OCI-LY7 (cell line): ENCODE results near the gene E2F3. TPM values are rescaled to one million over a fixed set of nuclear protein-coding genes. Genes with fewer than 3 reads are reported as not detected.

Experiments used
- BruUV-seq: library from RNA; stranded (reverse); fragments of 400-500 nt; replicated peaks from 2 replicates; lab custom pipeline; 2021; lab: Mats Ljungman, UMichigan
- CTCF ChIA-PET: fragments of 300-600 bp; sonication (Branson Sonifier 250); formaldehyde crosslinking; loops from one replicate; lab custom pipeline; 2022; ENCODE audit warnings: antibody characterized with exemption; ENCODE audit not compliant: unreplicated experiment; lab: Charles Lee
- POLR2A ChIA-PET: fragments of 300-600 bp; sonication (Branson Sonifier 250); formaldehyde crosslinking; loops from one replicate; lab custom pipeline; 2022; ENCODE audit warnings: antibody characterized with exemption; lab: Charles Lee
- DNase-seq: peaks from one replicate; pipeline ENCODE4 v3.0.0-alpha.2; 2015; ENCODE audit warnings: low spot score
- H2AFZ ChIP-seq: fragments of 200-600 bp; sonication (generic), shearing (Covaris generic); 2 replicates; pipeline ENCODE4 v1.6.1; 2014; ENCODE audit warnings: mild to moderate bottlenecking, antibody characterized with exemption, low read length, moderate library complexity
- H3K27ac ChIP-seq: fragments of 200-600 bp; sonication (generic); 2 replicates; pipeline ENCODE4 v1.5.1; 2014; ENCODE audit warnings: mixed run types, low read depth, mild to moderate bottlenecking, moderate library complexity, low read length, inconsistent platforms; ENCODE audit not compliant: poor library complexity, severe bottlenecking
- H3K36me3 ChIP-seq: fragments of 200-600 bp; sonication (generic); 2 replicates; pipeline ENCODE4 v1.6.1; 2014; ENCODE audit warnings: mild to moderate bottlenecking, antibody characterized with exemption, low read length, moderate library complexity, mixed read lengths; ENCODE audit not compliant: insufficient read depth
- H3K4me1 ChIP-seq: fragments of 200-600 bp; sonication (generic); 2 replicates; pipeline ENCODE4 v1.5.1; 2014; ENCODE audit warnings: mild to moderate bottlenecking, low read length; ENCODE audit not compliant: insufficient read depth, poor library complexity, severe bottlenecking
- H3K4me2 ChIP-seq: fragments of 200-600 bp; sonication (generic); 2 replicates; pipeline ENCODE4 v1.6.1; 2014; ENCODE audit warnings: mild to moderate bottlenecking, low read length
- H3K4me3 ChIP-seq: fragments of 200-600 bp; sonication (generic); 2 replicates; pipeline ENCODE4 v1.5.1; 2014; ENCODE audit warnings: mild to moderate bottlenecking, low read depth, low read length; ENCODE audit not compliant: poor library complexity, severe bottlenecking
- H3K79me2 ChIP-seq: fragments of 200-600 bp; sonication (generic); 2 replicates; pipeline ENCODE4 v1.6.1; 2016; ENCODE audit warnings: low read depth, mild to moderate bottlenecking, low read length, moderate library complexity, mixed read lengths; ENCODE audit not compliant: insufficient read depth
- H3K9me2 ChIP-seq: fragments of 200-600 bp; sonication (generic); 2 replicates; pipeline ENCODE4 v1.6.1; 2016; ENCODE audit warnings: mild to moderate bottlenecking, low read length, mixed read lengths; ENCODE audit not compliant: insufficient read depth
- H3K9me3 ChIP-seq: fragments of 200-600 bp; sonication (generic); 2 replicates; pipeline ENCODE4 v1.6.1; 2014; ENCODE audit warnings: mild to moderate bottlenecking, mixed run types, low read length, mixed read lengths
- H4K20me1 ChIP-seq: fragments of 200-600 bp; sonication (generic); 2 replicates; pipeline ENCODE4 v1.6.1; 2014; ENCODE audit warnings: mild to moderate bottlenecking, antibody characterized with exemption, low read length, moderate library complexity, mixed read lengths; ENCODE audit not compliant: insufficient read depth
- CTCF ChIP-seq: fragments of 200-600 bp; sonication (generic); conservative IDR thresholded peaks from 2 replicates; pipeline ENCODE4 v1.5.1; 2014; ENCODE audit warnings: mild to moderate bottlenecking, antibody characterized with exemption, low read length, moderate library complexity, mixed read lengths
- EZH2phosphoT487 ChIP-seq: fragments of 200-600 bp; sonication (generic); IDR thresholded peaks from 2 replicates; pipeline ENCODE4 v1.6.1; 2018; ENCODE audit warnings: low read depth, borderline replicate concordance, mild to moderate bottlenecking, mixed run types, antibody characterized with exemption, low read length, moderate library complexity, mixed read lengths
- intact Hi-C: fragments of 100-400 bp; cut with micrococcal nuclease; formaldehyde crosslinking; loops from one replicate; pipeline ENCODE4 v1.10.0; 2022; ENCODE audit not compliant: unreplicated experiment
- total RNA-seq, 2 experiments: library from RNA; depleted of rRNA in 1 of 2; stranded (reverse); fragments of >200 nt in 1 of 2; shearing (Covaris generic) in 1 of 2; gene quantifications; 2 replicates each; pipeline ENCODE4 v1.2.3, GENCODE V29; 2014 to 2022

The E2F3 gene
- total RNA-seq, 2 experiments from 2014 or later: 12.4 to 31.2 TPM

DNA sequence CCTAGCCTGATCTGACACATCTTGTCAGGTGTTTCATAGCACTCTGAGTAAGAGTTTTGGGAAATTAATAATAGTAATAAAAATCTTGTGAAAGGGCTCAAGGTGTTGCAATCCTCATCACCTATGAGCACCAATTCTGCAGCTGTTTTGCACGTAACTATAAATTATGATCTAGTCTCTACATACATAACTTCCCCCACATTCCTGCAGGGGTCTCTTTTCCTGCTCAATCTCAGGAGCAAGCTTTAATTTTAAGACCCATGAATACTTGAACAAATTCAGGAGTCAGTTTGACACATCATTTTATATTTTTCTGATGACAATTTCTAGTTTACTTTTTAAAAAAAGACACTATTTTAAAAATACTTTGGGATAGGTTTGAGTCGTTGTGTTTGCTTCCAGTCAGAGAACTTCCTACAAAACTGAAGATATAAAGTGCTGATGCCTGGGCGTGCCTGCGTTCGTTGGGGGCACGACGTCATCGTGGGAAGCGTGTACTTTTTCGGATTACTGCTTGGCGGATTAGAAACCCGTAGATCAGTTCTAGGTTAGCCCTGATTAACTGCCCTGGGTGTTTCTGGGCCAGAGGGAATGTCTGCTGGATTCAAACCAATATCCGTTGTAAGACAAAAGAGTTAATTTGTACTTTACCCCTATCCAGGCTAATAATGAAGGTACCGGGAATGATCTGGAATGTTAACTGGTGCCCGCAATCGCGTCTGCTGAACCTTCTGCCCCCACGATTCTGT, 1.0 kb upstream of the E2F3 start:
- Histone ChIP-seq H3K4me2 (peak overlapping the region; percentile 100), H3K9me3 (no peaks in the 10 kb centered on the region), H3K36me3 (peaks cover 10% of the 10 kb centered on the region), H3K27ac (peak overlapping the region; percentile 33), H3K79me2 (peaks cover 33% of the 10 kb centered on the region), H2AFZ (peak overlapping the region; percentile 93), H3K4me1 (peaks cover 18% of the 10 kb centered on the region), H3K9me2 (no peaks in the 10 kb centered on the region), H3K4me3 (peak overlapping the region; percentile 78), H4K20me1 (peaks cover 7% of the 10 kb centered on the region; the same call in 1 of the 2 replicates)
- peak; percentile 60 for DNase-seq
- POLR2A ChIA-PET: no interaction called here
- TSS peak; percentile 75 for BruUV-seq
- peak; percentile 77 for TF ChIP-seq CTCF
- TF ChIP-seq EZH2phosphoT487: no peak
- CTCF ChIA-PET: no interaction called here
- intact Hi-C loops: loop anchor here (1.0 to 5.0 kb wide), 3 partner anchors 108 to 1192 kb away; partner anchors contain the start of gene SOX4

DNA sequence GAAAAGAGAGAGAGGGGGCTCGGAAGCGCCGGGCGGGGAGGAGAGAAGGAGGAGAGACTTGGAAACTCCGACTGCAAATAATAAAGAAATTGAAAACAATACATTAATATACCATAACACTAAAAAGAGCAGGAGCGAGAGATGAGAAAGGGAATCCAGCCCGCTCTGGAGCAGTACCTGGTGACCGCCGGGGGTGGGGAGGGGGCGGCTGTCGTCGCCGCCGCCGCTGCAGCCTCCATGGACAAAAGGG, 338 bp downstream of the E2F3 start:
- intact Hi-C loops: loop anchor here (5.0 kb wide), 2 partner anchors 110 to 1190 kb away; partner anchors contain the start of gene SOX4
- no peak for DNase-seq
- TF ChIP-seq EZH2phosphoT487 (no peak), CTCF (no peak)
- Histone ChIP-seq H2AFZ (no peak overlapping the region), H3K9me2 (no peaks in the 10 kb centered on the region), H3K4me2 (peak overlapping the region; percentile 69), H3K9me3 (no peaks in the 10 kb centered on the region), H3K79me2 (peaks cover 47% of the 10 kb centered on the region), H3K36me3 (peaks cover 24% of the 10 kb centered on the region), H3K27ac (peak overlapping the region; percentile 90), H3K4me3 (peak overlapping the region; percentile 93), H4K20me1 (peaks cover 19% of the 10 kb centered on the region; the same call in 1 of the 2 replicates), H3K4me1 (peaks cover 32% of the 10 kb centered on the region)
- ChIA-PET CTCF (no interaction called here), POLR2A (no interaction called here)
- BruUV-seq: no TSS peak
